Measurements from ENCODE around the gene WDR38. TPM values are rescaled to one million over a fixed set of nuclear protein-coding genes. Genes with fewer than 3 reads are reported as not detected.

The WDR38 gene
- total and polyA plus RNA-seq, 4 donors = not detected

- H3K27ac ChIP-seq (ENCODE audit: low read depth in 1 of 2, low read length in 2 of 2) = no peak overlapping the region
- 80% methylated on average over 12 of the region's 12 CpGs for WGBS
- no peak overlapping the region for H3K9ac ChIP-seq (ENCODE audit: low read depth in 1 of 2, low read length in 2 of 2)
- no peaks in the 10 kb centered on the region for H3K36me3 ChIP-seq (ENCODE audit: control insufficient read depth in 4 of 4, insufficient read depth in 3 of 4, low read depth in 1 of 4, low read length in 3 of 4)
- H3K9me3 ChIP-seq (ENCODE audit: control insufficient read depth in 4 of 4, low read length in 3 of 4) = no peaks in the 10 kb centered on the region
- TF ChIP-seq HNF4A (conservative IDR thresholded peaks at IDR 0.05) (no peak), ZBTB33 (IDR thresholded peaks at IDR 0.05) (no peak), YY1 (IDR thresholded peaks at IDR 0.05) (no peak), MAX (IDR thresholded peaks at IDR 0.05) (no peak), REST (IDR thresholded peaks at IDR 0.05) (no peak), FOXA2 (IDR thresholded peaks at IDR 0.05) (no peak), FOXA1 (IDR thresholded peaks at IDR 0.05) (no peak), HNF4G (IDR thresholded peaks at IDR 0.05) (no peak), SP1 (IDR thresholded peaks at IDR 0.05) (no peak), TAF1 (conservative IDR thresholded peaks at IDR 0.05) (no peak), NR2F2 (IDR thresholded peaks at IDR 0.05) (no peak), ATF3 (IDR thresholded peaks at IDR 0.05) (no peak), CTCF (IDR thresholded peaks at IDR 0.05; ENCODE audit: low read depth, low read length, missing input control) (no peak), EGR1 (IDR thresholded peaks at IDR 0.05; ENCODE audit: low read depth in 2 of 2) (no peak), RXRA (IDR thresholded peaks at IDR 0.05) (no peak), JUND (IDR thresholded peaks at IDR 0.05) (no peak), GABPA (IDR thresholded peaks at IDR 0.05 in 1 of 2, conservative IDR thresholded peaks at IDR 0.05 in 1 of 2) (no peak)
- no peak for DNase-seq (ENCODE audit: low spot score)
- H3K4me1 ChIP-seq (ENCODE audit: control insufficient read depth in 4 of 4, insufficient read depth in 4 of 4, low read length in 3 of 4) = no peaks in the 10 kb centered on the region
- no peaks in the 10 kb centered on the region for H3K27me3 ChIP-seq (ENCODE audit: control insufficient read depth in 4 of 4, insufficient read depth in 4 of 4, low read length in 3 of 4)
- no peak overlapping the region for H3K4me3 ChIP-seq (ENCODE audit: low read depth in 1 of 3, low read length in 3 of 3)
These were observed 42.5 kb upstream of the WDR38 start for GRCh38 chr9:124810663-124811355.

Data from liver (tissue), 9 donors.